Retinal pigment epithelial cell (primary cell): Measurements from ENCODE around the gene ING3.
A peak's percentile ranks its signal among the peaks of the same experiment; 100 is the strongest.

Experiments used
- DNase-seq: peaks from one replicate; pipeline ENCODE4 v3.0.0-alpha.2; 2010; ENCODE audit warnings: low read depth
- H3K4me3 ChIP-seq: 2 replicates; pipeline ENCODE4 v1.5.1; 2011; ENCODE audit warnings: mild to moderate bottlenecking, low read length, control low read depth, moderate library complexity
- TF ChIP-seq, protein P1 (sequence below): conservative IDR thresholded peaks from 2 replicates; pipeline ENCODE4 v1.5.1; 2011; ENCODE audit warnings: low read depth, low read length, control low read depth, inconsistent platforms

Gene ING3

DNA sequence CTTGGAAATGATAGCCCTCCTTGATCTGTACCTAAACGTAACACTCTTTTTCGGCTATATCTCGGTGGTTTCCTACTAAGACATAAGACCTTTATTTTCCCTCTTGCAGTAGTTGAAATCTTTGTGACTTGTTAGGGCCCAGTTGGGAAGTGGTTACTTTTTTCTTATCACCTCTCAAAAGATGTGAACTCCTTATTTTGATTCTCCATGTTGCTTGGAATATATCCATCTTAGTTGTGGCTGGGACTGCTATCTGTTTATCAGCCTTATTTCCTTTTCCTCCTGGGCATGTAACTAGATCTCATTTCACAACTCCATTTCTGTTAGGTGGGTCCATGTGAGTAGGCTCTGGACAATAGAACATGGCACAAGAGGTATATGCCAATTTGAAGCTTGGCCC, 33.8 kb downstream of the ING3 start:
- TF ChIP-seq, protein P1, sequence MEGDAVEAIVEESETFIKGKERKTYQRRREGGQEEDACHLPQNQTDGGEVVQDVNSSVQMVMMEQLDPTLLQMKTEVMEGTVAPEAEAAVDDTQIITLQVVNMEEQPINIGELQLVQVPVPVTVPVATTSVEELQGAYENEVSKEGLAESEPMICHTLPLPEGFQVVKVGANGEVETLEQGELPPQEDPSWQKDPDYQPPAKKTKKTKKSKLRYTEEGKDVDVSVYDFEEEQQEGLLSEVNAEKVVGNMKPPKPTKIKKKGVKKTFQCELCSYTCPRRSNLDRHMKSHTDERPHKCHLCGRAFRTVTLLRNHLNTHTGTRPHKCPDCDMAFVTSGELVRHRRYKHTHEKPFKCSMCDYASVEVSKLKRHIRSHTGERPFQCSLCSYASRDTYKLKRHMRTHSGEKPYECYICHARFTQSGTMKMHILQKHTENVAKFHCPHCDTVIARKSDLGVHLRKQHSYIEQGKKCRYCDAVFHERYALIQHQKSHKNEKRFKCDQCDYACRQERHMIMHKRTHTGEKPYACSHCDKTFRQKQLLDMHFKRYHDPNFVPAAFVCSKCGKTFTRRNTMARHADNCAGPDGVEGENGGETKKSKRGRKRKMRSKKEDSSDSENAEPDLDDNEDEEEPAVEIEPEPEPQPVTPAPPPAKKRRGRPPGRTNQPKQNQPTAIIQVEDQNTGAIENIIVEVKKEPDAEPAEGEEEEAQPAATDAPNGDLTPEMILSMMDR, result no peak
- DNase-seq, result no peak
- no peak overlapping the region for H3K4me3 ChIP-seq

DNA sequence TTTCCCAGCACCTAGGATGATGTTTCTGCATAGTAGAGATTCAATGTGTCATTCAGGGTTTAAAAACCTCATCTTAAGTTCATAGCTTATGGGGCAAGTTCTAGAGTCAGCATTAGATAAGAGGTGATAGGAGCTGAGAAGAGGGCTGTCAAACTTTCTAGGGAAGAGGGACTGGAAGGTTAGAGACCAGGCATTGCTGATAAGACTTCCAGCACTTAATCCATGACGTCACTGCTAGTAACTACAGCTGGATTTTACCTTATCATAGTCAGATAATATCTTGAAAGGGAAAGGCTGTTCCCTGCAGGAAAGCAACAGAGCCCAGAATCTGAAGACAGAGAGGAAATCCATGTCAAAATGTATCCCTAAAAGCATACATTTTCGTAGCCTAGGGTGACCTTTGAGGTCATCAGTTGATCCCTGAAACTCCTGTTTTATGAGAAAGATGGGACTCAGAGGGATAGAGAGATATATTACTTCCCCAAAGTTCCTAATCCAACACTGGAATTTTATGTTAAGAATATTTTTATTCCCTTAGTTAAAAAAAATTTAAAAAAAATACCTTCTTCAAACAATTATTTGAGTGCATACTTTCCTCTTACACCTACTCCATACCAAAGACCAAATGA, 34.7 kb downstream of the ING3 start:
- H3K4me3 ChIP-seq, result no peak overlapping the region
- no peak for DNase-seq
- TF ChIP-seq, protein P1, result no peak

DNA sequence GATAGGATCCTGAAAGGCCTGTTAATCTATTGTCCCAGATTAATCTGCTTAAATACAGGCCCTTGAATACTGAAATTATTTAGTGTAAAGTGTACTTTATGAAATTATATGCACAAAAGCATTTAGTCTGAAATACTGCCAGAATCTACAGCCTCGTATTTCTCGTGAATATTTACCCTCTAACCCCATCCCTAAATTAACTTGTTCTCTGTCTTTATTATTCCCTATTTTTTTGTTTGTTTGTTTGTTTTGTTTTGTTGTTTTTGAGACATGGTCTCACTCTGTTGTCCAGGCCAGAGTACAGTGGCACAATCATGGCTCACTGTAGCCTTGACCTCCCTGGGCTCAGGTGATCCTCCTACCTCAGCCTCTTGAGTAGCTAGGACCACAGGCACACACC, 35.3 kb downstream of the ING3 start:
- TF ChIP-seq, protein P1, result no peak
- no peak for DNase-seq
- H3K4me3 ChIP-seq, result no peak overlapping the region

- H3K4me3 ChIP-seq, result no peak overlapping the region
- TF ChIP-seq, protein P1, result no peak
- DNase-seq, result no peak
Measured at GRCh38 chr7:120986650-120987049, 36.1 kb downstream of the ING3 start.

DNA sequence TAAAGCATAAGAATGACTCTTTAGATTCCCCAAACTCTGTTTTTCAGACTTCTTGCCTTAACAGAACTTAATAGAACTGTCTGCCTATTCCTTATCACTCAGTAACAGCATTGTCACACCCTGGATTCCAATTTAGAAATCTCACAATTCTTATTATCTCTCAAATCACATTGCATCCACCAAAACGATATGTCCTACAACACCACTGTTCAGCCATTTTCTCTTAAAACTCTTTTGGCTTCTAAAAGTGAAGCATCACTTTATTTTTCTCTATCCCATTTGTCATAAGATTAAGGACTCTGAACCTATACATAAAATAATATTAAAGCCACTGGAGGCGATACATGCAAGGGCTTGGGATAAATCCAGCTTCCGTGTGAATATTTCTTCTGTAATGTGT, 36.7 kb downstream of the ING3 start:
- no peak overlapping the region for H3K4me3 ChIP-seq
- no peak for DNase-seq
- TF ChIP-seq, protein P1, result no peak

- TF ChIP-seq, protein P1, result peak; percentile 98
- peak overlapping the region; percentile 53 for H3K4me3 ChIP-seq
- peak; percentile 56 for DNase-seq
Measured at GRCh38 chr7:120987683-120988590, 37.4 kb downstream of the ING3 start.
